Activated CD8-positive, alpha-beta memory T cell treated with anti-CD3 and anti-CD28 coated beads, Interleukin-2, amount 50 U/mL, for 4 hours (primary cell): ENCODE measurements around the gene GRM8.
"Not testable (repeated sequence)": the region's sequence is repeated elsewhere in the genome, so short reads cannot be mapped to it uniquely, and the experiment has no call there.

Experiments used
- DNase-seq: peaks from one replicate; pipeline ENCODE4 v3.0.0-alpha.2; 2020

The GRM8 gene

DNA sequence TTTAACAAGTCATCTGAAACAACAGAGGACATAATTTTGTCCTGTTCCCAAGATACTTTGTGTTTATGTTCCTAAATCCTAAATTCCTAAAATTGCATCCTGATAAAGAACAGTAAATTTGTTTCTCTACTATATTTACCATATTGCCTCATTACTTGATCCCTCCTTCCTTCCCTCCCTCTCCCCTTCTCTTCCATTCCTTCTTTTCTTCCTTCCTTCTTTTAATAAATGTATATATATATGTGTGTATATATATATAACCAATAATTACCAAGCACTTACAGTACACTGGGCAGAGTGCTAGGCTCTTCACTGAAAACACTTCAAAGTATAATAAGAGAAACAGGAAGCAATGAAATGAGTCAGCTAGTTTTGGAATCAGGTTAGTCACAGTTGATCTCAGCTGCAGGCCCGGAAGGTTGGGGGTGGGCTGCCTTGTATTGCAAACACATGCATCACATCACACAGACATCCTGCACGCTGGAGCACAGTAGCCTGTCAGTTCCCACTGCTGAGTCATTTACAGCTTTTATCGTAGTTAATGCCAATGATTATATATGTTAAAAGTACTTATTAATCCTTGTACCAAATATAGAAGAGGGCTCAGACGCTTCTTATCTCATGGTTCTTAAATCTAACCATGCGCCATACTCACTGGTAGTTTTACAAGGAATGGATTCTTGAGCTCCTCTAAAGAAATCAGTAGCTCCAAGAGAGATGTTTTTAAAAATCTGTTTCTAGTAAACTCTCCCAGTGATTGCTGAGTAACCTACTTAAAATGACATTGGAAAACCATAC lies 551.7 kb downstream of the GRM8 start:
- no peak for DNase-seq

DNA sequence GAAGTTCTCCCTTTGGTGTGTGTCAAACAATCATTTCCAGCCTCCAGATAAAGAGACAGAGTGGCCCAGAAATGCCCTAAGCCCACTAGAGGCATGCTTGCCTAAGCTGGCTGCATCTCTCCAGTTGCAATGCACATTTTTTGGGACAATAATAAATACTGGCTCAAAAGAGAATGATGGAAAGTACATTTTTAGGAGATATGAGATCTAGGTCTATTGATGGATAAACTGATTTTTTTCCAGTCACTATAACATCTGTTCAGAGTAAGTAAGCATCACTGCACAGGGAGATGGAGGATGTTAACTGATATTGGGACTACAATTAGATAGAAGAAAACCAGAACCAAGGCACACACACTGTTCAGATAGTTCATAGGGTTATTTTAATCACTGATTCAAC lies 553.0 kb downstream of the GRM8 start:
- DNase-seq = no peak

DNA sequence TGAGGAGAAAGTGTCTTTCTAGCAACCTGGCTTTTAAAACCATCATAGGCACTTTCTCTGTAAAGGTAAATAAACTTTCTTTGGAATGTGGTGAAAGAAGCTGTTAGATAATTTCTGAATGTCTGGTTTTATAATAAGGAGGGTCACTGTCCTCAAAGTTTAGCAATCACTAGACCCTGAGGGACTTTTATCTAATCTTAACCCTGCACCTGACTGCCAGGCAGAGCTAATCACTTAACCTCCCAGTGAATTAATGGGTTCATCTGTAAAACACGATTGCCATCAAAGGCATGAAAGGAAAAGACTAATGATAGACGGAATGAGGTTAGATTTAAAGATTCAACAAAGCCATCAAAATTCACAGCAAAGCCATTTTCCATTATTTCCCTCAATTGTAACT lies 553.8 kb downstream of the GRM8 start:
- DNase-seq = no peak

DNA sequence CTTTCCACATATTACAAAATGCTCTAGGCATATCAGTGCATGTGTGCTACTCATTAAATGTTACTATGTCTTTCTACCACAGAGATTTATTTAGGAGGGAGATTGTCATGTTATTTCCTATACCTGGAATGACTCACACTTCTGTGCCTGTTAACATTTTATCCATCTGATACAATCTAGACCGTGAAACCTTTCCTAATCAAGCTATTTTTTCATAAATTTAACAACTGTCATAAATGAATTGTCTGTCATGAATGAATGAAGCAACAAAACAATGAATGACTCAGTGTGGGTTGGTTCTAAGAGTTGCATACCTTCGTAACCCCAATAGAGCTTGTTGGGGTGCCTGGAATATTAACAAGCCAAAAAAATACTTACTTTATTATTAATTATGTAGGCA lies 554.3 kb downstream of the GRM8 start:
- DNase-seq = no peak

DNA sequence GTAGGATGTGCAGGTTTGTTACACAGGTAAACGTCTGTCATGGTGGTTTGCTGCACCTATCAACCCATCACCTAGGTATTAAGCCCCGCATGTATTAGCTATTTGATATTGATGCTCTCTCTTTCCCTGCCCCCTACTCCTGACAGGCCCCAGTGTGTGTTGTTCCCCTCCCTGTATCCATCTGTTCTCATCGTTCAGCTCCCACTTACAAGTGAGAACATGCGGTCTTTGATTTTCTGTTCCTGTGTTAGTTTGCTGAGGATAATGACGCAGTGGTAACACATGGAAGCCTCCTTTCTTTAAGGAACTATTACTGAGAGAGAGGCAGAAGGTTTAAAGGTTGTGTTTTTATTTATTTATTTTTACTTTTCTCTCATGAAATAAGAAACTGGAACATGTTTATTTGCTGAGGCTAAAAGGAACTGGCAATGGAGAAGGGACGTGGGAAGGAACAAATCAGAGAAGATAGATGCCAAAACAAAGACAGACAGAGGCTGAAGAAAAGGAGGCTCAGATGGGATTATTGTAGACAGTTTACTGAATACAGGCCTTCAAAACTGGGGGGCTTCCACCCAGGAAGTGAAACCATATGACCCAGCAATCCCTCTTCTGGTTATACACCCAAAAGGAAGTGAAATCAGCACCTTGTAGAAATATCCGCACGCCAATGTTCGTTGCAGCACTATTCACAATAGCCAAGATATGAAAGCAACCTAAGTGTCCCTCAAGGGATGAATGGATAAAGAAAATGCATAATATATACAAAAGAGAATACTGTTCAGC lies 556.3 kb downstream of the GRM8 start:
- DNase-seq = no peak

DNA sequence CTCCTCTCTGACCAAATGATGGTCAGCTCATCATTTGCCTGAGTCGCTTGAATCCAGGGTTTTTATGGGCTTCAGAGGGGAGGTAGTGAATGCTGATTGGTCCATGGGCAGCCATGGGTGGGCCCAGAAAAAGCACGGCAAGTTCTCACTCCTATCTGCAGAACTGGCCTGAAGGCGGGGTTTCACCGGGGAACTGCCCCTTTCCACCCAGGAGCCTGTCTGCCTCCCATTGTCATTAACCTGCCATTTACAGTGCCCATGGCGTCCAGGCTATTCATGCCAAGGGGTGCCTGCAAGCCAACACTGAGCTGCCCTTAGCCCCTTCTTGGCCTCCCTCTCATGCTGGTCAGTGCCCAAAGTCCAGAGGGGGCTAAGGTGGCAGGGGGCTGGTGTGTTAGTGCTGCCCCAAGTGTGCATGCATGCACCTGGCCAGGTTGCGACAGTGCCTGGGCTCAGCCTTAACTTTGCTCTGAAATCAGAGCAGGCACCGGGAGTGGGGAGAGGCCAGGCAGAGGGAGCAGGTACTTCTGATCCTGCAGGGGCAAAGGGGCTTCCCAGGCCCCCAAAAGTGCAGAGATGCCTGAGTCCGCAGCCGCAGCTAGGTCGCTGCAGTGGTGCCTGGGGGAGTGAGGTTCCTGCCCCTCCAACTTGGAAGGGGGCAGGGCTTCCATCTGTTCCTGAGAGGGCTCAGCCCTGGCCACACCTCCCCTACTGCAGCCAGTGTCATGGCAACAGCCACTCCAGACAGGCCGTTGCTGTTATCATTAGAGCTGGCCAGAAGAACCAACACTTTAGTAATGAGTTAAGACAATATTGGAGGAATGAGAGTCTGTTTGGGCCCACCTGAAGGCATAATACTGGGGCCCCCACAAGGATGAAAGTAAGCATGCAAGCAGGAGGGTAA lies 561.6 kb downstream of the GRM8 start:
- no peak for DNase-seq

DNA sequence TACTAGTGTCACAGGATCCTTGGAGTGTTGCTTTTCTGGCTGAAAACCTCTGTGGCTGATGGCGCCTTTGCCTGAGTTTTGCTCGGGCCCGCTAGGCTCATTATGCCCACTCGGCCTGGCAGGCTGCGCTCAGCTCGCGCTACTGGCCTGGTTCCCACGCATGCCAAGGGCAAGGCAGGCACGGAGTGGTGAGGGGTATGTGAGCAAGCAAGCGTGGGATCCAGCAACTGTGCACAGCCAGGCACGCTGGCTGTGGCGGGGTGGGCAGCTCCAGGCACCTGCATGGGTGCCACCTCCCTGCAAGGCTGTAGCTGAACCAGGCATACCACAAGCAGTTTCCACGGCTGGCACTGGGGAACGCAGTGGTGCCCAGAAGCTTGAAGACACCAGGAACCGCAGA lies 562.6 kb downstream of the GRM8 start:
- DNase-seq = no peak

DNA sequence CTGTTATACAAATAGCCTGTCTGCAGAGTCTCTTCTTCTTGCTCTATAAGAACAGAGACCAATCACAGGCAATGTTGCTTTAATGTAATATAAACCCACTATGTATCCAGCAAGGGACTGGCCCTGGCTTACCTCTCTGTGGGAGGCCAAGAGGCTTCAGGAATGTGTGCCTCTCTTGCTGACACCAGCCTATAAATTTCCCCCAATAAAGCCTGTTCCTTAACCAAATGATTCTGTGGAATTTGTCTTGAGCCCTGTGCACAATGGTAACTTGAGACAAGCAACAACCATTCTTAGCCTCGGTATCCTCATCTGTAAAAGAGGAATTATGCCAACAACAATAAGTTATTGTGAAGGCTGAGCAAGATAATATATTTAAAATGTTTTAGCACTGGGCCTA lies 563.7 kb downstream of the GRM8 start:
- no peak for DNase-seq

DNA sequence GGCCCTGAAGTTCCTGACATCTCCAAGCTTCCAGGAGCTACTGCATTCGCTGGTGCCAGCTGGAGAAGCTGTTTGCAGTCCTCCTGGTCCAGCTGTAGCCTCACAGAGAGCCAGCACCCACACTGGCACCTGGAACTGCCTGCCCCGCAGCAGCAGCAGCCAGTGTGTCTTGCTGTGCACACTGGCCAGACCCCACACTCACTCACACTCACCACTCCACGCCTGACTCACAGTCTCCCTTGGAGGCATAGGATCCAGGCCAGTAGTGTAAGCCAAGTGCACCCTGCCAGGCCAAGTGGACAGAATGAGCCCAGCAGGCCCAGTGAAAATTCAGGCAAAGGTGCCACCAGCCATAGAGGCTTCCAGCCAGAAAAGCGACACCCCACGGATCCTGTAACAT lies 566.3 kb downstream of the GRM8 start:
- no peak for DNase-seq

DNA sequence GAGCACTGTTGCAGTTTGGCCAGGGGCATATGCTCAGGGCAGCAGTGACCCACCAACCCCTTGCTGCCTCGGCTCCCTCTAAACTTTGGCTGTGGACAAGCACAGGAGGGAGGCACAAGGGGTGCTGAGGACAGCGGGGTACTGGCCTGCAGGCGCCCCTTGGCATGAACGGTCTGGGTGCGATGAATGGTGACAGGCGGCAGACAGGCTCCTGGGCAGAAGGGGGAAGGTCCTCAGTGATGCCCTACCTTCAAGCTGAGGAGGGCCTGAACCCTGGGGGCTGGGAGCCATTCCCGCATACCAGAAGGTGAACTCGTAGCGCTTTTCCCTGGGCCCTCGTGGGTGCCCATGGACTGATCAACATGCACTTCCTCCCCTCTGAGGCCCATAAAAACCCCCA lies 567.1 kb downstream of the GRM8 start:
- DNase-seq = no peak

DNA sequence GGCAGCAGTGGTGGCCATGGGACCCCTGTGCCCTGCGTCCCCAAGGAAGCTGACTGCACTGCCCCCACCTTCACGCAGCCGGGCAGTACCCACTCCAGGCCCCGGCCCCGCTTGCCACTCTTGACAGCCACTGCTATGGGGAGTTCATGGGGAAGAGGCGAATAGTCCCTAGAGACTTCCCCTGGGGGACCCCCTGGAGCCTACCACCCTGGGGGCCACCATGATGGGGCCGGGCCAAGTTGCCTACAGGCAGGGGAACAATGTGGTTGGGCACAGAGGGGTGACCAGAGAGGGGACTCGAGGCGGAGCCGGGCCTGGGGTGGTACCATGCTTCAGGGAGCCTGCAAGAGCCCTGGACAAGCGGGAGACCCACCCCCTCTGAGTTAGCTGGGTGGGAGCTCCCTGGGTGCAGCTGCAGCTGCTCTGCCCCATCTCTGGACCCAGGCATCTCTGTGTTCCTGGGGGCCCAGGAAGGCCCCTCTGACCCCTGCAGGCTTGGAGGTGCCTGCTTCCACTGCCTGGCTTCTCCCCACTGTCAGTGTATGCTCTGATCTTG lies 567.6 kb downstream of the GRM8 start:
- no peak for DNase-seq

DNA sequence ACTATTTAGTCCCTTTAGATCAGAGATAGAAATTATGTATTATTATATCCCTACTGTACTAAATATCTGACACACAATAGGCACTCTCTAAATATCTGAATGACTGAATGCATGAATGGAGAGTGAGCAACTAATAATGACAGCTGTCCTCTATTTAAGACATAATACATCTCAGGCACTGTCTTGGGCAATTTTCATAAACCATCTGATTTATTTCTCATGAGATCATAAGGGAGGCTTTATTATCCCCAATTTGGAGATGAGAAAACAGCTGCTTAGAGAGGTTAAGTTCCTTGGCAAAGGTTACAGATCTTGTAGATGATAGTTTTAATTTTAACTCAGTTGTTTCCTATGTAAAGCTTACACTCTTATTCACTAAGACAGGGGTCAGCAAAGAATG lies 570.6 kb downstream of the GRM8 start:
- no peak for DNase-seq

DNA sequence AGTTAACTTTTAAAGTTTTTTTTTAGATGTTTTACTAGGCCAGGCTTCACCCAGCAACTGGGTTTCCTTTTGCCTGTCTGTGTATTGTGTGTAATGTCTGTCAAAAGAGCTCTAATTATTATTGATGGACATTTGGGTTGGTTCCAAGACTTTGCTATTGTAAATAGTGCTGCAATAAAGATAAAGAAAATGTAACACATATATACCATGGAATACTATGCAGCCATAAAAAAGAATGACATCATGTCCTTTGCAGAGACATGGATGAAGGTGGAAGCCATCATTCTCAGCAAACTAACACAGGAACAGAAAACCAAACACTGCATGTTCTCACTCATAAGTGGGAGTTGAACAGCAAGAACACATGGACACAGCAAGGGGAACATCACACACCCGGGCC lies 584.0 kb downstream of the GRM8 start:
- DNase-seq = not testable (repeated sequence)

DNA sequence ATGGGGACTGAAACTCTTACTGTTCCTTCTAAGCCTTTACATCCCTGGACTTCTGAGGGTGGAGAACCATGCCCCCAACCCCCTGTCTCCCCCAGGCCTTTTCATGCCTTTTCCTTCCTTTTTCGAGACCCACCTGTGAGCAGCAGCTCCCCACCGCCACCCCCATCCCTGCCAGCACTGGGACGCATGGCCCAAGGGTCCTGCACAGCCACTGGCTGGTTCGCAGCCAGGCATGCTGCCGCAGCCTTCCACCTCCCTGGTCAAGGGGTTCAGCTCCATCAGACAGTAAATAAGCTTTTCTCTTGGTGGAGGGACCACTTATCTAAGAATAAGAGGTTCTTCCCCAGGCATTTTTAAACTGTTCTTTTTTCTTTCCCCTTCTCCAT lies 584.4 kb downstream of the GRM8 start:
- DNase-seq = no peak

DNA sequence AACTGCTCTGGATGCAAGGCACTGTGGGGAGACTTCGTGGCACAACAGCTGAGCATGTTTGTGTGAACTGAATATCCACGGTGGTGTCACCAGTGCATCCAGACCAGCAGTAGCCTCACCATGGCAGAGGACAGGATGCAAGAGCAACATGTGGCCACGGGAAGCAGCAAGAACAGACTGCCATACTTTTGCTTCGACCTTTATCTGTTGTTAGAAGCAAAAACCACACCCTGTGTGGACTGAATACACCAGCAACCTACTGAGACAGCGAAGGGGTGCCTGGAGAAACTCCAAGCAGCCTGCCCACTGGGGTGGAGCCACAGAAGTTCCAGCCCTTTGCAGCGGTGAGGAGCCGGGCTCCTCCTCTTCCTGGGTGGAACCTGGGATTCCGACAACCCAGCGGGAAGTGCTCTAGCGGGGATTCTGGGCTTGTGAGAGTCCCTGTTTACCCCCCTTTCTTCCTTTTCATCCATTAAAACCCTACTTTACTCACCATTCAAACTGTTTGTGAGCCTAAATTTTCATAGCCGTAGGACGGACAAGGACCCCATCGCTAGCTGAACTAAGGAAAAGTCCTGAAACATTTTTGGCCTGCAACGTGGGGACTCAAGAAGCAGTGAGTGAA lies 584.9 kb downstream of the GRM8 start:
- no peak for DNase-seq

DNA sequence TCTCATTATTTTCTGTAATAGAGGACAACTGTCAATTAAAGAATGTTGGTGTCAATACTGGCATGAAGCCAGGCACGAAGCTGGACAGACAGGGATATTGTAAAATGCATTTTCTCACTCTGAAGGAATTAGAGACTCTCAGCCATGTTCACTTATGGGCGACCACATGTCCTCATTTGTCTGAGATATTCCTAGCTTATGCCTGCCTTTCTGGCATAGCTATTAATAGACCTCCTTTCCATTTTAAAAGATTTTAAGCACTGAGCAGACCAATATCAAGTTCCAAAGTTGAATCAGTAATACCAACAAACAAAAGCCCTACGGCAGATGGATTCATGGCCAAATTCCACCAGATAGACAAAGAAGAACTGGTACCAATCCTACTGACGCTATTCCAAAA lies 589.9 kb downstream of the GRM8 start:
- DNase-seq = no peak

DNA sequence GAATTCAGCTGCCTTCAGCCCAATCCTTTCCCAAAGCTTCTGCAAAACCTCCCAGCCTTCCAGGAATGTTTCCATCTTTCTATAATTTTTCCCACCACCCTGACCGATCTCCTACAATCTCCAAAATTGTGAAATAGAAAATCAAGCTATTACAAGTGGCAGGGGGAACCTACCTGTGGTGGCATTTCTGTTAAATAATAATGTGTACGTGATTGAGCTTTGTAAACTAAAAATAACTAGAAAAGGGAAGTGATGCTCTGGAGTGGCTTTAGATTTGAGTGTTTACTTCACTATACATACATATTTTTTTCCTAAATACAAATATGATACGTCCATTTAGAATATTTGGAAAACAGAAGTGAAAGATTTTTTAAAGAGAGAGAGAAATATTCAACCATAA lies 593.6 kb downstream of the GRM8 start:
- no peak for DNase-seq

DNA sequence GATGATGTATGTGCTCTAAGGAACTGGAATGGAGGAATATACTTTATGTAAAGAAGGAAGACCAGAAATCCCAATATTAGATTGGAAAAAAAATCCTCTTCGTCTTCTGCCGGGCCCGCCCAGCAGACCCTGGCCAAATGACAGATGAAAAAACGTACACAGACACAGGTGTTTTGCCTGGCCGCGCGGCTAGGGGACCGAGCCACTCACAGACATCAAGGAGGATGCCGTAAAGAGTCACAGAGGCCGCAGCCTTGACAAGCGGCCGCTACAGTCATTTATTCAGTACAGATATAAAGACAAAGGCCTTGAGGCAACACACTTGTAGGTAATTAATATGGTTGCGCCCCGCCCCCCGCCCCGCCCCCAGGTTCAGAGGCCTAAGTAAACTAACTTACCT lies 594.1 kb downstream of the GRM8 start:
- no peak for DNase-seq

DNA sequence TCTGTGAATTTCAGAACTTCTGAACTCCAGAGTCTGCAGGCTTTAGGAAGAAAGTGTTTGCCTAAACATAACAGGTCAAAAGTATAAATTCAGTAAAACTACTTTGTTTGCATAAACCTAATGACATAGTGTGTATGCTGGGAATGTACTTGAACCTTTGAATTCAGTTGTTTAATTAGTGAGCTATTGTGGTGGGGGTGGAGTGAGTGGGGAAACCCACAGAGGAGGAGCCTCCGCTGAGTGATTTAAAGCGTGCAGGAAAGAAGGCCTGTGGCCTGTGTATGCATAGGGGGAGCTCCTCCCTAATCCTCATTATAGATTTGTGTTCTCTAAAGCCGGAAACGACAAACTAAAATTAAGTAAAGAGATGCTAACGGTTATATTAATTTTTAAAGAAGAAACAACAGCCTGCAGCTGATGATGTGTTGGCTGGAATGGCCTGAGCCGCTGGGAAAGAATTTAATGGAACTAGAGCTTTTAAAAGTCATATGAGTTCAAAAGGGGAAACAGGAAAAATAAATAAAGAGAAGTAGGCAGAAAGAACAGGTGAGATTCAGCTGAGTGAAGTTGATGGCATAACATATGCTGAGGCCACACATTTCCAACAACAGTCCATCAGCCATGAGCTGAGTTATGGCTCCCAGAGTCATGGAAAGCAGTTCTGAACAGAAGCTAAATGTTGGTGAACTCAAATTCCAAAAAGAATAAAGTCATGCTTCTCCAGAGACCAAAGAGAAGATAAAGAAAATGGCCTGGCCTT lies 595.0 kb downstream of the GRM8 start:
- DNase-seq = no peak

DNA sequence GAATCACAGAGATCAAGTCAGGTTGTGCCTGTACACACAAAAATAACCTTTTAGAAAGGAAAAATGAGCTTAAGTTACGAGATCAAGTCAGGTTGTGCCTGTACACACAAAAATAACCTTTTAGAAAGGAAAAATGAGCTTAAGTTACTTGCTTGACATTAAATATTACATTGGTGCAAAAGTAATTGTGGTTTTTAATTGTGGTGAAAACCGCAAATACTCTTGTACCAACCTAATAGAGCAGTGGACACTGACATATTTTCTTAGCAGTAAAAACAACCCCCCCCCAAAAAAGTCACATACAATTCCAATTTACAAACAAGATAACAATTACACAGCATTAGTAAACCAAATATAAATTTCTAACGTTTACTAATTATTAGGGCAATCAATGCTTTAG lies 595.6 kb downstream of the GRM8 start:
- no peak for DNase-seq

DNA sequence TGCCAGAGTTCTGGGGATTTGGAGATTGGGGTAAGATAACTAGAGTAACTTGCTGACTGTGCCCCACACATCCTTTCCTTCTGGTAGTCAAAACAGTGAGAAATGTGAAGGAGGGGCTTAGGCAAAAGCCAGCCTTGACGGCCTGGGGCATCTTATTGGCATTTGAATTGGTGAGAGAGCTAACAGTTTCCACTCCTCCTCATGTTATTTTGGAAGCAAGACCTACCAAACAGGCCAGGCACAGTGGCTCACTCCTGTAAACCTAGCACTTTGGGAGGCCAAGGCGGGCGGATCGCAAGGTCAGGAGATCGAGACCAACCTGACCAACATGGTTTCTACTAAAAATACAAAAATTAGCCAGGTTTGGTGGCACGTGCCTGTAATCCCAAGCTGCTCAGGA lies 596.6 kb downstream of the GRM8 start:
- no peak for DNase-seq

DNA sequence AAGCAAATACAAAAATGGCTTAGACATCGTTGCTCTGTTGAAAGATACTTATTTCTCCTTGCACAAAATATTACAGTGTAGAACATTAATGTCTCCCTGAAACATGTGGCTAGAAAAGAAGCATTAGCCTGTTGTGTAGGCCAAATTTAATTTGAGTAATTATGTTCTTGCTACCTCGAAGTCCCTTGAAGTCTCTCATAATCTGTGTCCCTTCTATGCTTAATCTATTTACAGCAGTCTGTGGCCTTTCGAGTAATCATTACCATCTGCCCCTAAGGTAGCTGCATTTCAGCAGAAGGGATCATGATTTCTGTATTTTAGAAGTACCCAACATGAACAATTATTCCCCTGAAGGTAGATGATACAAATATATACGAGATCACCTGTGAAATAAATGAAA lies 615.2 kb downstream of the GRM8 start:
- DNase-seq = no peak
